ENCODE data around the gene MIPEP.

DNA sequence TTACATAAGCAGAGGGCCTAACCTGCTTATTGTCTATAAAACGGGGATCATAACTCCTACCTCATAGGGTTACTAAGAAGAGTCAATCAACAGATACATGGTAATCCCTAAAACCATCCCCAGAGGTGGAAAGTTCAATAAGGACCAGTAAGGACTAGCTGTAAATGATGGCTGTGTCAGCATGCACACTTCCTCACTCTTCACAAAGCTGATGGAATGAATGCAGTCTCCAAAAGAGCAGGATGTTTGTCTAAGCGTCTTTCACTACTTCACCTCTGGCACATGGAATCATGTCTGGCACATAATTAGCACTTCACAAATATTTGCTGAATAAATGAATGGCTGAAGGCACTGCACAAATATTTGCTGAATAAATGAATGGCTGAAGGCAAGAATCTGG is 134.2 kb downstream of the MIPEP start:
- TF ChIP-seq, protein P1, sequence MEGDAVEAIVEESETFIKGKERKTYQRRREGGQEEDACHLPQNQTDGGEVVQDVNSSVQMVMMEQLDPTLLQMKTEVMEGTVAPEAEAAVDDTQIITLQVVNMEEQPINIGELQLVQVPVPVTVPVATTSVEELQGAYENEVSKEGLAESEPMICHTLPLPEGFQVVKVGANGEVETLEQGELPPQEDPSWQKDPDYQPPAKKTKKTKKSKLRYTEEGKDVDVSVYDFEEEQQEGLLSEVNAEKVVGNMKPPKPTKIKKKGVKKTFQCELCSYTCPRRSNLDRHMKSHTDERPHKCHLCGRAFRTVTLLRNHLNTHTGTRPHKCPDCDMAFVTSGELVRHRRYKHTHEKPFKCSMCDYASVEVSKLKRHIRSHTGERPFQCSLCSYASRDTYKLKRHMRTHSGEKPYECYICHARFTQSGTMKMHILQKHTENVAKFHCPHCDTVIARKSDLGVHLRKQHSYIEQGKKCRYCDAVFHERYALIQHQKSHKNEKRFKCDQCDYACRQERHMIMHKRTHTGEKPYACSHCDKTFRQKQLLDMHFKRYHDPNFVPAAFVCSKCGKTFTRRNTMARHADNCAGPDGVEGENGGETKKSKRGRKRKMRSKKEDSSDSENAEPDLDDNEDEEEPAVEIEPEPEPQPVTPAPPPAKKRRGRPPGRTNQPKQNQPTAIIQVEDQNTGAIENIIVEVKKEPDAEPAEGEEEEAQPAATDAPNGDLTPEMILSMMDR (IDR thresholded peaks at IDR 0.05; ENCODE audit: low read depth, low read length), result no peak
- TF ChIP-seq EZH2phosphoT487 (IDR thresholded peaks at IDR 0.05; ENCODE audit: low read depth), result no peak
